ENCODE measurements around the gene OVCH1. TPM values are rescaled to one million over a fixed set of nuclear protein-coding genes. Genes with fewer than 3 reads are reported as not detected.

Gene OVCH1
- total RNA-seq, 1 donor from 2014 or later, result 0.25 TPM

- Histone ChIP-seq H3K27me3 (no peaks in the 10 kb centered on the region), H3K36me3 (no peaks in the 10 kb centered on the region), H3K4me1 (no peaks in the 10 kb centered on the region), H3K9me3 (no peaks in the 10 kb centered on the region), H3K27ac (no peak overlapping the region), H3K4me3 (no peak overlapping the region)
- no peak for DNase-seq (ENCODE audit: extremely low spot score in 2 of 2)
- TF ChIP-seq POLR2AphosphoS5 (IDR thresholded peaks at IDR 0.05; ENCODE audit: insufficient read depth in 1 of 2, low read depth in 1 of 2) (no peak), POLR2A (IDR thresholded peaks at IDR 0.05) (no peak), CTCF (IDR thresholded peaks at IDR 0.05) (no peak)
- intact Hi-C loops (cut with DNase I), result no loop called here
Measured at GRCh38 chr12:29426498-29426897, 71.0 kb downstream of the OVCH1 start.

- Histone ChIP-seq H3K4me3 (no peak overlapping the region), H3K4me1 (no peaks in the 10 kb centered on the region), H3K9me3 (no peaks in the 10 kb centered on the region), H3K36me3 (no peaks in the 10 kb centered on the region), H3K27ac (no peak overlapping the region), H3K27me3 (no peaks in the 10 kb centered on the region)
- TF ChIP-seq CTCF (IDR thresholded peaks at IDR 0.05), result no peak
- TF ChIP-seq POLR2AphosphoS5 (IDR thresholded peaks at IDR 0.05; ENCODE audit: insufficient read depth in 1 of 2, low read depth in 1 of 2), result no peak
- no peak for TF ChIP-seq POLR2A (IDR thresholded peaks at IDR 0.05)
- DNase-seq (ENCODE audit: extremely low spot score in 2 of 2), result no peak
- intact Hi-C loops (cut with DNase I), result no loop called here
Measured at GRCh38 chr12:29425722-29426121, 71.8 kb downstream of the OVCH1 start.

- no peak overlapping the region for H3K27ac ChIP-seq
- no peak for DNase-seq (ENCODE audit: extremely low spot score in 2 of 2)
- no peaks in the 10 kb centered on the region for H3K4me1 ChIP-seq
- TF ChIP-seq POLR2A (IDR thresholded peaks at IDR 0.05) (no peak), POLR2AphosphoS5 (IDR thresholded peaks at IDR 0.05; ENCODE audit: insufficient read depth in 1 of 2, low read depth in 1 of 2) (no peak), CTCF (IDR thresholded peaks at IDR 0.05) (no peak)
- H3K36me3 ChIP-seq, result no peaks in the 10 kb centered on the region
- no peaks in the 10 kb centered on the region for H3K9me3 ChIP-seq
- H3K4me3 ChIP-seq, result no peak overlapping the region
- H3K27me3 ChIP-seq, result no peaks in the 10 kb centered on the region
- intact Hi-C loops (cut with DNase I), result no loop called here
Measured at GRCh38 chr12:29416748-29417147, 80.7 kb downstream of the OVCH1 start.

- intact Hi-C loops (cut with DNase I), result no loop called here
- no peak for TF ChIP-seq CTCF (IDR thresholded peaks at IDR 0.05)
- no peak for TF ChIP-seq POLR2AphosphoS5 (IDR thresholded peaks at IDR 0.05; ENCODE audit: insufficient read depth in 1 of 2, low read depth in 1 of 2)
- H3K36me3 ChIP-seq, result no peaks in the 10 kb centered on the region
- H3K4me1 ChIP-seq, result no peaks in the 10 kb centered on the region
- no peaks in the 10 kb centered on the region for H3K9me3 ChIP-seq
- H3K27ac ChIP-seq, result no peak overlapping the region
- no peak overlapping the region for H3K4me3 ChIP-seq
- H3K27me3 ChIP-seq, result no peaks in the 10 kb centered on the region
- no peak for DNase-seq (ENCODE audit: extremely low spot score in 2 of 2)
Measured at GRCh38 chr12:29415111-29415510, 82.4 kb downstream of the OVCH1 start.

GRCh38 chr12:29414368-29414767, 83.1 kb downstream of the OVCH1 start:
- Histone ChIP-seq H3K9me3 (no peaks in the 10 kb centered on the region), H3K4me1 (no peaks in the 10 kb centered on the region), H3K4me3 (no peak overlapping the region), H3K27ac (no peak overlapping the region), H3K36me3 (no peaks in the 10 kb centered on the region), H3K27me3 (no peaks in the 10 kb centered on the region)
- intact Hi-C loops (cut with DNase I), result no loop called here
- DNase-seq (ENCODE audit: extremely low spot score in 2 of 2), result no peak
- TF ChIP-seq POLR2AphosphoS5 (IDR thresholded peaks at IDR 0.05; ENCODE audit: insufficient read depth in 1 of 2, low read depth in 1 of 2) (no peak), POLR2A (IDR thresholded peaks at IDR 0.05) (no peak), CTCF (IDR thresholded peaks at IDR 0.05) (no peak)
